H1 (cell line): ENCODE measurements around the gene DDT. TPM values are rescaled to one million over a fixed set of nuclear protein-coding genes. Genes with fewer than 3 reads are reported as not detected.
A peak's percentile ranks its signal among the peaks of the same experiment; 100 is the strongest.

Experiments used
- CTCF ChIA-PET: fragments of 300-600 bp; sonication (Branson Sonifier 250); formaldehyde crosslinking; loops from one replicate; lab custom pipeline; 2021; ENCODE audit not compliant: partially characterized antibody; lab: Charles Lee
- POLR2A ChIA-PET: fragments of 300-600 bp; sonication (Branson Sonifier 250); formaldehyde crosslinking; loops from one replicate; lab custom pipeline; 2021; ENCODE audit warnings: inconsistent platforms; ENCODE audit not compliant: partially characterized antibody; lab: Charles Lee
- DNase-seq, 2 experiments: peaks; one replicate each; pipeline versions ENCODE4 v3.0.0 to v3.0.0-alpha.2; 2010 to 2022; ENCODE audit warnings: low spot score in 2 of 2, low read depth in 1 of 2, mixed read lengths in 1 of 2
- FAIRE-seq: peaks from 2 replicates; lab custom pipeline; 2011; peaks lifted over from hg19 to GRCh38; lab: Jason Lieb, UNC
- H2AFZ ChIP-seq: 2 replicates; pipeline ENCODE4 v1.8.1; 2012; ENCODE audit warnings: low read length, inconsistent platforms
- H2AK5ac ChIP-seq: 2 replicates; pipeline ENCODE4 v1.6.1; 2013; ENCODE audit warnings: low read depth, low read length
- H2BK120ac ChIP-seq: replicated peaks from 2 replicates; pipeline ENCODE3; 2013; ENCODE audit warnings: low read depth, low read length, inconsistent platforms
- H2BK12ac ChIP-seq: 2 replicates; pipeline ENCODE4 v1.6.1; 2013; ENCODE audit warnings: low read depth, low read length
- H2BK15ac ChIP-seq: 2 replicates; pipeline ENCODE4 v1.6.1; 2013; ENCODE audit warnings: low read length
- H2BK20ac ChIP-seq: 2 replicates; pipeline ENCODE4 v1.6.1; 2013; ENCODE audit warnings: low read length
- H2BK5ac ChIP-seq: 2 replicates; pipeline ENCODE4 v1.6.1; 2013; ENCODE audit warnings: low read depth, low read length
- H3K14ac ChIP-seq: 2 replicates; pipeline ENCODE4 v1.6.1; 2013; ENCODE audit warnings: inconsistent platforms; ENCODE audit not compliant: insufficient read length
- H3K18ac ChIP-seq: 2 replicates; pipeline ENCODE4 v1.6.1; 2013; ENCODE audit warnings: low read length; ENCODE audit errors: extremely low read depth
- H3K23ac ChIP-seq: 2 replicates; pipeline ENCODE4 v1.6.1; 2013; ENCODE audit warnings: inconsistent platforms; ENCODE audit not compliant: insufficient read length
- H3K23me2 ChIP-seq: 2 replicates; pipeline ENCODE4 v1.6.1; 2013; ENCODE audit warnings: low read depth, low read length
- H3K27ac ChIP-seq: 2 replicates; pipeline ENCODE4 v1.6.1; 2011; ENCODE audit warnings: low read depth, low read length, inconsistent platforms
- H3K27me3 ChIP-seq, 4 experiments: replicated peaks in 1 of 4; 1 replicate in 1 of 4; 2 replicates in 3 of 4; pipeline versions ENCODE4 v1.6.1 to v1.8.1; 2011 to 2013; ENCODE audit warnings: low read length in 3 of 4, mild to moderate bottlenecking in 3 of 4, inconsistent platforms in 2 of 4, mixed read lengths in 2 of 4, moderate library complexity in 1 of 4; ENCODE audit not compliant: control insufficient read depth in 3 of 4, insufficient read depth in 3 of 4; ENCODE audit errors: extremely low read depth in 1 of 4
- H3K36me3 ChIP-seq, 4 experiments: 2 replicates each; pipeline versions ENCODE4 v1.6.1 to v1.8.1; 2011 to 2013; ENCODE audit warnings: mild to moderate bottlenecking in 4 of 4, low read length in 3 of 4, moderate library complexity in 2 of 4, control low read depth in 1 of 4, inconsistent platforms in 1 of 4; ENCODE audit not compliant: insufficient read depth in 4 of 4, control insufficient read depth in 2 of 4
- H3K4ac ChIP-seq: replicated peaks from 2 replicates; pipeline ENCODE3; 2013; ENCODE audit warnings: low read length, low read depth, mixed read lengths, inconsistent platforms; ENCODE audit not compliant: insufficient read length
- H3K4me1 ChIP-seq, 4 experiments: replicated peaks in 1 of 4; 1 replicate in 1 of 4; 2 replicates in 3 of 4; pipeline versions ENCODE4 v1.6.1 to v1.8.1; 2011 to 2013; ENCODE audit warnings: low read length in 3 of 4, inconsistent platforms in 2 of 4, mixed read lengths in 1 of 4; ENCODE audit not compliant: insufficient read depth in 4 of 4, control insufficient read depth in 3 of 4
- H3K4me2 ChIP-seq, 2 experiments: 2 replicates each; pipeline versions ENCODE4 v1.6.1 to v1.8.1; 2011 to 2013; ENCODE audit warnings: low read depth in 2 of 2, low read length in 2 of 2, control low read depth in 1 of 2, inconsistent platforms in 1 of 2, mild to moderate bottlenecking in 1 of 2; ENCODE audit not compliant: insufficient read depth in 1 of 2
- H3K4me3 ChIP-seq, 4 experiments: fragments of 200-600, 300-600 bp in 1 of 4; sonication (generic), shearing (Covaris generic), sonication (Bioruptor Twin) in 1 of 4; 2 replicates each; pipeline versions ENCODE4 v1.5.1 to v1.8.1; 2011 to 2016; ENCODE audit warnings: low read length in 4 of 4, low read depth in 3 of 4, control low read depth in 2 of 4, inconsistent platforms in 2 of 4, mild to moderate bottlenecking in 2 of 4, mixed read lengths in 1 of 4, moderate library complexity in 1 of 4; ENCODE audit not compliant: insufficient read depth in 2 of 4; ENCODE audit errors: extremely low read depth in 1 of 4
- H3K56ac ChIP-seq: replicated peaks from 2 replicates; pipeline ENCODE3; 2013; ENCODE audit warnings: low read depth, mild to moderate bottlenecking, mixed read lengths, low read length, inconsistent platforms; ENCODE audit not compliant: insufficient read length
- H3K79me1 ChIP-seq: 2 replicates; pipeline ENCODE4 v1.6.1; 2013; ENCODE audit warnings: low read depth, low read length, control low read depth
- H3K79me2 ChIP-seq, 2 experiments: 2 replicates each; pipeline versions ENCODE4 v1.6.1 to v1.8.1; 2012 to 2013; ENCODE audit warnings: low read length in 2 of 2, mild to moderate bottlenecking in 2 of 2, inconsistent platforms in 1 of 2; ENCODE audit not compliant: insufficient read depth in 2 of 2, control insufficient read depth in 1 of 2
- H3K9ac ChIP-seq, 4 experiments: replicated peaks in 1 of 4; 1 replicate in 1 of 4; 2 replicates in 3 of 4; pipeline versions ENCODE4 v1.6.1 to v1.8.1; 2011 to 2013; ENCODE audit warnings: low read depth in 3 of 4, low read length in 3 of 4, control low read depth in 2 of 4, mild to moderate bottlenecking in 2 of 4, moderate library complexity in 2 of 4, inconsistent platforms in 1 of 4; ENCODE audit errors: extremely low read depth in 1 of 4
- H3K9me3 ChIP-seq, 2 experiments: 2 replicates each; pipeline versions ENCODE4 v1.6.1 to v1.8.1; 2012 to 2013; ENCODE audit warnings: mild to moderate bottlenecking in 2 of 2, moderate library complexity in 2 of 2, control low read depth in 1 of 2, inconsistent platforms in 1 of 2, low read depth in 1 of 2, low read length in 1 of 2, mixed read lengths in 1 of 2; ENCODE audit not compliant: insufficient read depth in 2 of 2
- H4K20me1 ChIP-seq, 2 experiments: replicated peaks in 1 of 2; 2 replicates each; pipeline versions ENCODE3 to v1.8.1; 2011 to 2013; ENCODE audit warnings: inconsistent platforms in 2 of 2, low read length in 2 of 2, mild to moderate bottlenecking in 1 of 2; ENCODE audit not compliant: insufficient read depth in 2 of 2, control insufficient read depth in 1 of 2
- H4K5ac ChIP-seq: 2 replicates; pipeline ENCODE4 v1.6.1; 2013; ENCODE audit warnings: low read length, low read depth, mixed read lengths, inconsistent platforms; ENCODE audit not compliant: insufficient read length
- H4K8ac ChIP-seq: 2 replicates; pipeline ENCODE4 v1.8.0; 2013; ENCODE audit warnings: mild to moderate bottlenecking, moderate library complexity, low read length, inconsistent platforms; ENCODE audit not compliant: insufficient read depth; ENCODE audit errors: extremely low read depth
- H4K91ac ChIP-seq: replicated peaks from 2 replicates; pipeline ENCODE3; 2013; ENCODE audit warnings: low read length, mixed read lengths, inconsistent platforms; ENCODE audit not compliant: insufficient read length
- CEBPB ChIP-seq: IDR thresholded peaks from 2 replicates; pipeline ENCODE4 v1.6.1; 2012; ENCODE audit warnings: low read depth, low read length
- CREB1 ChIP-seq: IDR thresholded peaks from 2 replicates; pipeline ENCODE4 v1.6.1; 2012; ENCODE audit warnings: inconsistent platforms
- EGR1 ChIP-seq: IDR thresholded peaks from 2 replicates; pipeline ENCODE4 v1.6.1; 2011; ENCODE audit warnings: low read depth, low read length, borderline replicate concordance
- KDM1A ChIP-seq: fragments of 200-600, 300-600 bp; sonication (generic); IDR thresholded peaks from 2 replicates; pipeline ENCODE4 v1.7.1; 2016; ENCODE audit warnings: mild to moderate bottlenecking, low read length, borderline replicate concordance
- NRF1 ChIP-seq: IDR thresholded peaks from 2 replicates; pipeline ENCODE4 v1.6.1; 2011; ENCODE audit warnings: mild to moderate bottlenecking, low read depth, low read length, improper control_type of control experiment
- POU5F1 ChIP-seq: IDR thresholded peaks from 2 replicates; pipeline ENCODE4 v1.6.1; 2011; ENCODE audit warnings: low read depth, mild to moderate bottlenecking, low read length, moderate library complexity
- RXRA ChIP-seq: IDR thresholded peaks from 2 replicates; pipeline ENCODE4 v1.6.1; 2011; ENCODE audit warnings: low read depth, mild to moderate bottlenecking, low read length, moderate library complexity; ENCODE audit not compliant: insufficient read depth
- SIX5 ChIP-seq: IDR thresholded peaks from 2 replicates; pipeline ENCODE4 v1.6.1; 2011; ENCODE audit warnings: mild to moderate bottlenecking, low read depth, low read length
- SRF ChIP-seq: IDR thresholded peaks from 2 replicates; pipeline ENCODE4 v1.6.1; 2011; ENCODE audit warnings: mild to moderate bottlenecking, low read depth, low read length, moderate library complexity
- WGBS, 2 experiments: shearing (Covaris generic) in 1 of 2; methylation state at CpG; one replicate each; pipeline versions ENCODE4 v1.1.6 to v1.1.7; 2013 to 2015; ENCODE audit warnings: low lambda C conversion rate in 2 of 2, mixed read lengths in 2 of 2, inconsistent platforms in 1 of 2, low coverage in 1 of 2, missing lambda C conversion rate in 1 of 2; ENCODE audit not compliant: insufficient replicate concordance in 2 of 2, insufficient coverage in 1 of 2, insufficient read length in 1 of 2; ENCODE audit errors: extremely low coverage in 1 of 2, missing lambda C conversion rate in 1 of 2; 5-methylcytosine and 5-hydroxymethylcytosine counted together
- polyA plus RNA-seq, 7 experiments: library from polyadenylated mRNA; depleted of rRNA in 3 of 7; stranded (reverse) in 5 of 7; unstranded in 2 of 7; fragments of >200 nt in 5 of 7; fragments of 200-250 nt in 2 of 7; gene quantifications; 1 replicate in 5 of 7; 2 replicates in 1 of 7; 4 replicates in 1 of 7; pipeline versions ENCODE4 v1.2.1 to v1.2.3, GENCODE V29; 2011 to 2013; ENCODE audit warnings: missing spikeins in 2 of 7, mixed read lengths in 2 of 7
- total RNA-seq: library from RNA; stranded (reverse); fragmentation: NEBNext Ultra II Directional; extraction: Animal tissue kit (Norgen Biotek cat#: 25700); gene quantifications from 2 replicates; pipeline ENCODE4 v1.2.1, GENCODE V29; 2021
- TF ChIP-seq, protein P1 (sequence below): IDR thresholded peaks from 2 replicates; pipeline ENCODE4 v1.6.1; 2011; ENCODE audit warnings: low read length, improper control_type of control experiment

Gene DDT
- total and polyA plus RNA-seq, 2 of the 8 experiments (the other 6 are each of a cell fraction or from before 2014, with no cell fraction given): 106 to 341 TPM

DNA sequence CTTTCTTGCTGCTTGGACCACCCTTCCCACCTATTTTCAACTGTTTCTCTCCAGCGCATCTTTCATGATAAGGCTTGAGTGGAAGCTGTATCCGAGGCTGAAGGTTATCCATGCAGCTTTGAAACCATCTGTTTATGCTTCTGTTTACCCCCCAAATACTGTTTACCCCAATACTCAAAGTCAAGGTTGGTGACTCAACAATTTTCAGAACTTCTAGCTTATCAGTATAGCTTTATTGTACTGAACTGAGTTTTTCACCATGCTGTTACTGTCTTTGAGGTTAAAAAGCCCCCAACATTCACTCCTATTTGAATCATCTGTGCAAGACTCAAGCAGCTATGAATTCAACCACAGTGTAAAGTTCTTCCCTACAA lies 35.8 kb upstream of the DDT start:
- H3K79me1 ChIP-seq: peaks cover 4% of the 10 kb centered on the region
- H2BK15ac ChIP-seq: no peak overlapping the region
- H3K56ac ChIP-seq: no peak overlapping the region
- peaks cover 6% of the 10 kb centered on the region; the same call in 1 of the 2 replicates for H3K23me2 ChIP-seq
- no peak overlapping the region for H3K9ac ChIP-seq
- H3K4ac ChIP-seq: no peak overlapping the region
- H3K4me3 ChIP-seq: no peak overlapping the region
- H3K79me2 ChIP-seq: peaks cover 0 to 30% of the 10 kb centered on the region in 2 experiments; a peak in 2 of 4 replicates
- FAIRE-seq: no peak
- no peak for DNase-seq
- no peak overlapping the region for H2BK5ac ChIP-seq
- no peak overlapping the region for H2BK12ac ChIP-seq
- no peaks in the 10 kb centered on the region for H4K20me1 ChIP-seq
- CTCF ChIA-PET: interaction anchor here (0.6 to 1.4 kb wide), 4 partner anchors 18 to 186 kb away, joined by 3 to 5 read pairs (median 4); no protein-coding TSS in a partner anchor
- H3K27ac ChIP-seq: no peak overlapping the region
- H4K91ac ChIP-seq: no peak overlapping the region
- H2BK20ac ChIP-seq: no peak overlapping the region
- H3K18ac ChIP-seq: no peak overlapping the region
- H4K8ac ChIP-seq: no peak overlapping the region
- peaks cover 0 to 3% (median 2%) of the 10 kb centered on the region in 4 experiments; a peak in 4 of 7 replicates for H3K4me1 ChIP-seq
- H3K36me3 ChIP-seq: no peaks in the 10 kb centered on the region
- no peak overlapping the region for H2AK5ac ChIP-seq
- no peaks in the 10 kb centered on the region for H3K9me3 ChIP-seq
- 88% methylated on average over 2 of the region's 2 CpGs; no CpG with 5 or more reads in 1 of the 2 experiments for WGBS, 2 experiments
- H3K14ac ChIP-seq: no peak overlapping the region
- H2BK120ac ChIP-seq: no peak overlapping the region
- TF ChIP-seq KDM1A: no peak
- no peak for TF ChIP-seq POU5F1
- TF ChIP-seq EGR1: no peak
- no peak for TF ChIP-seq RXRA
- no peak for TF ChIP-seq NRF1
- no peak for TF ChIP-seq SRF
- no peak for TF ChIP-seq CEBPB
- no peak for TF ChIP-seq SIX5
- TF ChIP-seq, protein P1, sequence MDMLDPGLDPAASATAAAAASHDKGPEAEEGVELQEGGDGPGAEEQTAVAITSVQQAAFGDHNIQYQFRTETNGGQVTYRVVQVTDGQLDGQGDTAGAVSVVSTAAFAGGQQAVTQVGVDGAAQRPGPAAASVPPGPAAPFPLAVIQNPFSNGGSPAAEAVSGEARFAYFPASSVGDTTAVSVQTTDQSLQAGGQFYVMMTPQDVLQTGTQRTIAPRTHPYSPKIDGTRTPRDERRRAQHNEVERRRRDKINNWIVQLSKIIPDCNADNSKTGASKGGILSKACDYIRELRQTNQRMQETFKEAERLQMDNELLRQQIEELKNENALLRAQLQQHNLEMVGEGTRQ: no peak
- TF ChIP-seq CREB1: no peak
- H2AFZ ChIP-seq: peak overlapping the region; percentile 82
- peak overlapping the region; percentile 26 for H4K5ac ChIP-seq
- POLR2A ChIA-PET: interaction anchor here (1.6 kb wide), 1 partner anchor 30 kb away, joined by 3 read pairs; no protein-coding TSS in a partner anchor
- H3K23ac ChIP-seq: no peak overlapping the region
- H3K4me2 ChIP-seq: no peak overlapping the region; a peak in 1 of 4 replicates
- no peaks in the 10 kb centered on the region; a peak in 1 of 7 replicates for H3K27me3 ChIP-seq
